PC-3 (cell line): Measurements from ENCODE around the gene EFCAB6. TPM values are rescaled to one million over a fixed set of nuclear protein-coding genes. Genes with fewer than 3 reads are reported as not detected.

ENCODE experiments used
- ATAC-seq: fragments of 200-7000 bp; cut with Tn5 transposase; 2 replicates; pipeline ENCODE4 v1.9.1; 2020; ENCODE audit warnings: mild to moderate bottlenecking, moderate library complexity
- BruUV-seq: library from RNA; stranded (reverse); fragments of 400-500 nt; replicated peaks from 2 replicates; lab custom pipeline; 2021; lab: Mats Ljungman, UMichigan
- CTCF ChIA-PET: fragments of 300-600 bp; sonication (Branson Sonifier 250); formaldehyde crosslinking; loops from one replicate; lab custom pipeline; 2022; ENCODE audit warnings: antibody characterized with exemption; lab: Charles Lee
- POLR2A ChIA-PET: fragments of 300-600 bp; sonication (Branson Sonifier 250); formaldehyde crosslinking; loops from one replicate; lab custom pipeline; 2022; ENCODE audit warnings: antibody characterized with exemption; ENCODE audit not compliant: unreplicated experiment; lab: Charles Lee
- DNase-seq: peaks from one replicate; pipeline ENCODE4 v3.0.0-alpha.2; 2015
- H2AFZ ChIP-seq: fragments of 300-600 bp; sonication (generic); 2 replicates; pipeline ENCODE4 v1.6.0; 2016; ENCODE audit warnings: antibody characterized with exemption, low read length
- H3F3A ChIP-seq: fragments of 300-600 bp; sonication (generic); one replicate; pipeline ENCODE4 v1.6.0; 2017; ENCODE audit warnings: antibody characterized with exemption, low read length, control low read depth, mild to moderate bottlenecking; ENCODE audit not compliant: unreplicated experiment
- H3K27ac ChIP-seq: fragments of 300-600 bp; sonication (generic); 2 replicates; pipeline ENCODE4 v1.5.1; 2016; ENCODE audit warnings: mild to moderate bottlenecking, low read length
- H3K27me3 ChIP-seq: fragments of 300-600 bp; sonication (generic); 2 replicates; pipeline ENCODE4 v1.6.1; 2016; ENCODE audit warnings: low read length, mixed read lengths
- H3K36me3 ChIP-seq: fragments of 300-600 bp; sonication (generic); 2 replicates; pipeline ENCODE4 v1.6.1; 2016; ENCODE audit warnings: low read depth, mixed run types, low read length, mixed read lengths
- H3K4me1 ChIP-seq: fragments of 300-600 bp; sonication (generic); 2 replicates; pipeline ENCODE4 v1.5.1; 2016; ENCODE audit warnings: low read length; ENCODE audit not compliant: insufficient read depth
- H3K4me2 ChIP-seq: fragments of 300-600 bp; sonication (generic); 2 replicates; pipeline ENCODE4 v1.6.0; 2016; ENCODE audit warnings: low read length
- H3K4me3 ChIP-seq: fragments of 300-600 bp; sonication (generic); 2 replicates; pipeline ENCODE4 v1.5.1; 2016; ENCODE audit warnings: mild to moderate bottlenecking, low read length, mixed read lengths
- H3K79me2 ChIP-seq: fragments of 300-600 bp; sonication (generic); 2 replicates; pipeline ENCODE4 v1.6.1; 2017; ENCODE audit warnings: low read length, mixed read lengths
- H3K9ac ChIP-seq: fragments of 300-600 bp; sonication (generic); 2 replicates; pipeline ENCODE4 v1.6.0; 2016; ENCODE audit warnings: mild to moderate bottlenecking, low read length
- H3K9me2 ChIP-seq: fragments of 300-600 bp; sonication (generic); replicated peaks from 2 replicates; pipeline ENCODE4 v1.6.1; 2016; ENCODE audit warnings: mixed run types, low read length, mixed read lengths
- H3K9me3 ChIP-seq: fragments of 300-600 bp; sonication (generic); 2 replicates; pipeline ENCODE4 v1.6.1; 2016; ENCODE audit warnings: low read length, mixed read lengths
- H4K20me1 ChIP-seq: fragments of 300-600 bp; sonication (generic); 2 replicates; pipeline ENCODE4 v1.6.1; 2016; ENCODE audit warnings: low read length, mixed read lengths
- EZH2 ChIP-seq: fragments of 300-600 bp; sonication (generic); IDR thresholded peaks from one replicate; pipeline ENCODE4 v1.6.1; 2017; ENCODE audit warnings: antibody characterized with exemption, mild to moderate bottlenecking, low read length; ENCODE audit not compliant: unreplicated experiment
- EZH2phosphoT487 ChIP-seq: fragments of 300-600 bp; sonication (generic); IDR thresholded peaks from 2 replicates; pipeline ENCODE4 v1.6.1; 2018; ENCODE audit warnings: mild to moderate bottlenecking, antibody characterized with exemption, low read length, borderline replicate concordance
- intact Hi-C: fragments of 100-400 bp; cut with micrococcal nuclease; formaldehyde crosslinking; loops from 2 replicates; pipeline ENCODE4 v1.9.0; 2023
- total RNA-seq: library from RNA; depleted of rRNA; stranded (reverse); fragments of >200 nt; gene quantifications from 2 replicates; pipeline ENCODE4 v1.2.3, GENCODE V29; 2014
- TF ChIP-seq, protein P1 (sequence below): fragments of 300-600 bp; sonication (generic); conservative IDR thresholded peaks from 2 replicates; pipeline ENCODE4 v1.5.1; 2017; ENCODE audit warnings: antibody characterized with exemption, low read depth, mild to moderate bottlenecking, low read length

The EFCAB6 gene
- total RNA-seq, 1 experiment from 2014 or later = 0.07 TPM

DNA sequence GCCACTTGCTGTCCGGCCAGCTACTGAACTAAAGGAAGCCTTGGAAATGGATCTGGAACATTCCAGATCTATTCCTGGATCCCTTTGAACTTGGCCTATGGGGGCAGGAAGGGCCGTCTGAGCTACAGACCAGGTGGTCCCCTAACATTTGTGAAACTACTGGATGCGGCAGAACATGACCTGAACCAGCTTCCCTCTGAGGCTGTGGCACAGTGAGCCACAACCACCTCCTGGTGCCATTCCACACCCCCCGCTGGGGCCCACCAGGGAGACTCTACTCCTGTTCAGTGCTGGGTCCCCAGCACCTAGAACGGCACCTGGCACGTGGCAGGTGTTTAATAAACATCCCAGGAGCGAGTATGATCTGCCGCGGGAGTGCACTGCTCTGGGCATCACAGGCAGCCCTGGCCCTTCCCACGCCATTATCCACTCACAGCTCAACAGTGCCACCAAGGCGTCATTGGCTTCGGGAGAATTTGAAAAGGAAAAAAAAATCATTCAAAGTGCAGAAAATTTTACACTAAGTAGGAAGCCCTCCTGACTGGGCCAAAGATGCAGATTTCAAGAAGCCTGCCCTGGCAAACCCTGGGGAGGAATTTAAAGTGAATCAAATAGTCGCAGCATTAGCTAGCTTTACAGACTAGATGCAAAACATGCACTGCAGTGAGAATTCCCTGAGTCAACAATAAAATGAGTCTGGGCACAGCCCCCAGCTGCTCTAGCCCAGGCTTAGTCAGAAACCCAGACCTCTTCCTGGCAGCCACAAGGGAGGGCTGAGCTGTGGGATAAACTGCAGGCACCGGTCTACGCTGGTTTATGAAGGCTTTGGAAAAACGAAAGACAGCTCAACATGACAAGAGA lies 14.3 kb upstream of the EFCAB6 start:
- ATAC-seq (peak; percentile 77), DNase-seq (peak; percentile 62)
- H3K4me1 ChIP-seq = peaks cover 17% of the 10 kb centered on the region
- no peaks in the 10 kb centered on the region for H3K9me3 ChIP-seq
- peak overlapping the region; percentile 46; the same call in 1 of the 2 replicates for H2AFZ ChIP-seq
- no TSS peak for BruUV-seq
- no peak overlapping the region for H3K27ac ChIP-seq
- TF ChIP-seq, protein P1, sequence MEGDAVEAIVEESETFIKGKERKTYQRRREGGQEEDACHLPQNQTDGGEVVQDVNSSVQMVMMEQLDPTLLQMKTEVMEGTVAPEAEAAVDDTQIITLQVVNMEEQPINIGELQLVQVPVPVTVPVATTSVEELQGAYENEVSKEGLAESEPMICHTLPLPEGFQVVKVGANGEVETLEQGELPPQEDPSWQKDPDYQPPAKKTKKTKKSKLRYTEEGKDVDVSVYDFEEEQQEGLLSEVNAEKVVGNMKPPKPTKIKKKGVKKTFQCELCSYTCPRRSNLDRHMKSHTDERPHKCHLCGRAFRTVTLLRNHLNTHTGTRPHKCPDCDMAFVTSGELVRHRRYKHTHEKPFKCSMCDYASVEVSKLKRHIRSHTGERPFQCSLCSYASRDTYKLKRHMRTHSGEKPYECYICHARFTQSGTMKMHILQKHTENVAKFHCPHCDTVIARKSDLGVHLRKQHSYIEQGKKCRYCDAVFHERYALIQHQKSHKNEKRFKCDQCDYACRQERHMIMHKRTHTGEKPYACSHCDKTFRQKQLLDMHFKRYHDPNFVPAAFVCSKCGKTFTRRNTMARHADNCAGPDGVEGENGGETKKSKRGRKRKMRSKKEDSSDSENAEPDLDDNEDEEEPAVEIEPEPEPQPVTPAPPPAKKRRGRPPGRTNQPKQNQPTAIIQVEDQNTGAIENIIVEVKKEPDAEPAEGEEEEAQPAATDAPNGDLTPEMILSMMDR = peak; percentile 73
- no peak for TF ChIP-seq EZH2phosphoT487
- no peaks in the 10 kb centered on the region for H3K79me2 ChIP-seq
- ChIA-PET POLR2A (interaction anchor here (0.5 kb wide), 1 partner anchor 71 kb away, joined by 3 read pairs; no protein-coding TSS in a partner anchor), CTCF (interaction anchor here (0.6 to 2.0 kb wide), 6 partner anchors 49 to 455 kb away, joined by 3 to 6 read pairs (median 4); no protein-coding TSS in a partner anchor)
- peak overlapping the region; percentile 75 for H3K4me2 ChIP-seq
- no peaks in the 10 kb centered on the region for H4K20me1 ChIP-seq
- peak overlapping the region; percentile 22; the same call in 1 of the 2 replicates for H3K4me3 ChIP-seq
- no peaks in the 10 kb centered on the region for H3K36me3 ChIP-seq
- no peaks in the 10 kb centered on the region for H3K27me3 ChIP-seq
- H3K9ac ChIP-seq = no peak overlapping the region
- H3F3A ChIP-seq = no peaks in the 10 kb centered on the region
- intact Hi-C loops = loop anchor here (5.0 kb wide), 1 partner anchor 439 kb away; no protein-coding TSS in a partner anchor
- no peaks in the 10 kb centered on the region for H3K9me2 ChIP-seq

DNA sequence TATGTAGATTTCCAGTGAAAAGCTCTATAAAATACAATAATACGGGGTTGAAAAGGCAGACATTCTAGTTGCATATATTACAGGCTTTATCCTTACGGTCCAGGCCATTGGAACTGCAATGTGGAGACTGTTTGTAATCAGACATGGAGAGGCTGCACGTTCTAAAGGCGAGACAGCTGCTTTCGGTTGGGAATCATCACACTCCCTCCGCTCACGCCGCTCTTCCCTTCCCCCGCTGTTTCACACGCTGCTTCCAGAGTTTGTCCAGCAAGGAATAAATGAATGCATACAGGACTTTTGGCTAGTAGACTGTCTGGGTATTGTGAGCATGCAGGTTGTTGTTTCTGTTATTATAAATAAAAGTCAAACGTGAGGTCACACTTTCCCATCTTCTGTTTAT lies 13.5 kb upstream of the EFCAB6 start:
- TF ChIP-seq EZH2 = no peak
- TF ChIP-seq, protein P1 = no peak
- no peak for TF ChIP-seq EZH2phosphoT487
- no peak overlapping the region for H3K4me2 ChIP-seq
- H3K27ac ChIP-seq = no peak overlapping the region
- no peak overlapping the region for H2AFZ ChIP-seq
- DNase-seq = no peak
- intact Hi-C loops = loop anchor here (5.0 kb wide), 1 partner anchor 438 kb away; no protein-coding TSS in a partner anchor
- BruUV-seq = no TSS peak
- H3K4me3 ChIP-seq = no peak overlapping the region
- H3K27me3 ChIP-seq = no peaks in the 10 kb centered on the region
- H3K79me2 ChIP-seq = no peaks in the 10 kb centered on the region
- peaks cover 17% of the 10 kb centered on the region for H3K4me1 ChIP-seq
- H3K9me2 ChIP-seq = no peaks in the 10 kb centered on the region
- H3K9me3 ChIP-seq = no peaks in the 10 kb centered on the region
- no peak overlapping the region for H3K9ac ChIP-seq
- ChIA-PET POLR2A (no interaction called here), CTCF (interaction anchor here (0.7 to 2.0 kb wide), 2 partner anchors 49 to 335 kb away, joined by 3 to 5 read pairs; no protein-coding TSS in a partner anchor)
- H4K20me1 ChIP-seq = no peaks in the 10 kb centered on the region
- no peaks in the 10 kb centered on the region for H3F3A ChIP-seq
- H3K36me3 ChIP-seq = no peaks in the 10 kb centered on the region
- no peak for ATAC-seq
